Mesodermal cell (in vitro differentiated cells): ENCODE data around the gene NTF4.
"Not testable (repeated sequence)": the region's sequence is repeated elsewhere in the genome, so short reads cannot be mapped to it uniquely, and the experiment has no call there.

ENCODE experiments used
- H3K27ac ChIP-seq: 2 replicates; pipeline ENCODE4 v1.7.0; 2013; ENCODE audit warnings: mild to moderate bottlenecking, low read depth, low read length, moderate library complexity; ENCODE audit not compliant: severe bottlenecking
- H3K36me3 ChIP-seq: 2 replicates; pipeline ENCODE4 v1.7.1; 2013; ENCODE audit warnings: mild to moderate bottlenecking, low read length, moderate library complexity; ENCODE audit not compliant: control insufficient read depth, insufficient read depth
- H3K4me1 ChIP-seq: one replicate; pipeline ENCODE4 v1.7.1; 2013; ENCODE audit warnings: mild to moderate bottlenecking, low read length; ENCODE audit not compliant: insufficient read depth, control insufficient read depth, poor library complexity, severe bottlenecking
- H3K4me3 ChIP-seq: 2 replicates; pipeline ENCODE4 v1.7.0; 2013; ENCODE audit warnings: low read length, control low read depth, mild to moderate bottlenecking; ENCODE audit not compliant: insufficient read depth, poor library complexity, severe bottlenecking; ENCODE audit errors: extremely low read depth
- H3K9me3 ChIP-seq: 2 replicates; pipeline ENCODE4 v1.7.1; 2013; ENCODE audit warnings: mild to moderate bottlenecking, low read length, moderate library complexity; ENCODE audit not compliant: control insufficient read depth
- WGBS, 2 experiments: methylation state at CpG; one replicate each; pipeline ENCODE4 v1.1.5; 2013; ENCODE audit warnings: missing lambda C conversion rate in 2 of 2; ENCODE audit not compliant: insufficient coverage in 2 of 2; 5-methylcytosine and 5-hydroxymethylcytosine counted together

The NTF4 gene

GRCh38 chr19:49029749-49030148 lies 34.9 kb downstream of the NTF4 start:
- H3K4me3 ChIP-seq, H3K27ac ChIP-seq, H3K4me1 ChIP-seq, H3K9me3 ChIP-seq, H3K36me3 ChIP-seq: not testable (repeated sequence)
- WGBS, 2 experiments: 79 to 82% methylated on average over 12 to 14 of the region's 14 CpGs

GRCh38 chr19:49028686-49029085 lies 35.9 kb downstream of the NTF4 start:
- not testable (repeated sequence) for H3K4me3 ChIP-seq, H3K4me1 ChIP-seq, H3K36me3 ChIP-seq, H3K27ac ChIP-seq, H3K9me3 ChIP-seq
- 100% methylated on average over 1 of the region's 9 CpGs; no CpG with 5 or more reads in 1 of the 2 experiments for WGBS, 2 experiments

- not testable (repeated sequence) for H3K9me3 ChIP-seq, H3K4me1 ChIP-seq, H3K27ac ChIP-seq, H3K4me3 ChIP-seq, H3K36me3 ChIP-seq
- 83 to 90% methylated on average over 7 to 16 of the region's 23 CpGs for WGBS, 2 experiments
These were observed 39.0 kb downstream of the NTF4 start for GRCh38 chr19:49025599-49025998.

GRCh38 chr19:49025088-49025487 lies 39.5 kb downstream of the NTF4 start:
- not testable (repeated sequence) for H3K4me3 ChIP-seq, H3K9me3 ChIP-seq, H3K36me3 ChIP-seq, H3K27ac ChIP-seq, H3K4me1 ChIP-seq
- no CpG with 5 or more reads among the region's 6 CpGs for WGBS, 2 experiments

DNA sequence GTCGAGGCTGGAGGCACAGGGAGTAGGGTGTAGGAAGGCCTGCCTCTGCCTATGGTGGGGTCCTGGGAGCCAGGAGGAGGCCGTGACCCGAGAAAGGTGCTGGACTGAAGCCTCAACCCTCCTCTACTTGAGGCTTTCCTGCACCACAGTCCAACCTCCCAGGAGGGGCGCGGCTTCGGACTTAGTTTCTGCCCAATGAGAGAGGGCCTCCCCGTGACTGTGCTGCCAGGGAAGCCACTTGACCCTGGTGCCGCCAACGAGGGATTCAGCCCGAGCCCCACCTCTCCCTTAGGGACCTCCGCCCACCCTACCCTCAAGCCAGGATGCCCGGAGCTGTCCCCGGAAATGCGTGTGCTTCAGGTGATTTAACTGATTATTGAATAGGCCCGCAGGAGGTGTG lies 40.4 kb downstream of the NTF4 start, which contains the start of gene CGB3:
Gene CGB3, minus strand, starts transcription at position 101 of the 400 bp plus-strand sequence. CDS start 362 bp downstream, outside the sequence.
- not testable (repeated sequence) for H3K4me3 ChIP-seq, H3K4me1 ChIP-seq, H3K27ac ChIP-seq, H3K36me3 ChIP-seq, H3K9me3 ChIP-seq
- WGBS, 2 experiments: 78% methylated on average over 7 of the region's 15 CpGs; no CpG with 5 or more reads in 1 of the 2 experiments

DNA sequence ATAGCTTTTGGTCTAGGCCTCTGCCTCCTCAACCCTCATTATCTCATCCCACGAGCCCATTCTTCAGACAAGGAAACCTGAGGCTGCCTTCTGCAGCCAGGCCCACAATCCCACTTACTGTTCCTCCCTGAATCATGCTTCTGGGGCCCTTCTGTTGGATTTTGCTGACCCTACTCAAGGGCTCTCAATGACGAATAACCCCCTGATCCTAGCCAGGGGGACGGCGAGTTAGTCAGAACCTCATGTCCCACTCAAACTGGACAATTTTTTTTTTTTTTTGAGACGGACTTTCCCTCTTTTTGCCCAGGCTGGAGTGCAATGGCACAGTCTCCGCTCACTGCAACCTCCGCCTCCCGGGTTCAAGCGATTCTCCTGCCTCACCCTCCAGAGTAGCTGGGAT lies 42.5 kb downstream of the NTF4 start:
- no peaks in the 10 kb centered on the region for H3K9me3 ChIP-seq
- H3K4me3 ChIP-seq: no peak overlapping the region
- H3K36me3 ChIP-seq: no peaks in the 10 kb centered on the region
- peaks cover 5% of the 10 kb centered on the region for H3K4me1 ChIP-seq
- 86 to 90% methylated on average over 6 to 9 of the region's 9 CpGs for WGBS, 2 experiments
- H3K27ac ChIP-seq: no peak overlapping the region

DNA sequence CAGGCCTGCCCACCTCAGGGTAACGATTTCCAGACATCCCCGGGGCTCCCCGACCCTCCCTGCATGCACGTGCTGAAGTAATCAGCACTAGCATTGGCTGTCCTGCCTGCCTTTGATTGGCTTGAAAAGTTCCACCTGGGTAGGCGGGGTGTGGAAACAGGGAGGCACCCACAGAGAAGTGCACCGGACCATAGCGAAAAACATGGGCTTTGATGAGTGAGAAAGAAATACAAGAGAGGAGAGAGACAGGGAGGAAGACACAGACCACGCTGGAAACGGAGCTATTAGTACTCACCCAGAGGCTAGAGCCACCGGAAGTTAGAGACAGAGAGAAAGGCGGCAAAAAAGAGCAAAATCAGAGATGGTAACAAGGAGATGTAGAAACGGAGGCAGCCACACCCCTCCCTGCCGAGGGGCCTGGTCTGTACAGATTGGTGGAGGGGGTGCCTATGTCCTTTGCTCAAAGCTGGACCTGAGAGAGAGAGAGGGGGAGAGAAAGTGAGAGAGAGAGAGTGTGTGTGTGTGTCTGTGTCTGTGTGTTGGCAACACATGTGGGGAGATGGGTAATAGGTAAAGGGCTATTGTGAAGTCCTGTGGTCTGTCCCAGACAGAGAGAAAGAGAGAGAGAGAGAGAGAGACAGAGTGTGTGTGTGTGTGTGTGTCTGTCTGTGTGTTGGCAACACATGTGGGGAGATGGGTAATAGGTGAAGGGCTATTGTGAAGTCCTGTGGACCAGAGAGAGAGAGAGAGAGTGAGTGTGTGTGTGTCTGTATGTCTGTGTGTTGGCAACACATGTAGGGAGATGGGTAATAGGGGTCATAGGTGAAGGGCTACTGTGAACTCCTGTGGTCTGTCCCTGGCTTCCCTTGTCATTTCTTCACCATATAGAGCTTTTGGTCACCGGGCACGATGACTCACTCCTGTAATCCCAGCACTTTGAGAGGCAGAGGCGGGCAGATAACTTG lies 43.4 kb downstream of the NTF4 start:
- H3K4me1 ChIP-seq: peaks cover 5% of the 10 kb centered on the region
- H3K9me3 ChIP-seq: no peaks in the 10 kb centered on the region
- 66 to 75% methylated on average over 13 to 15 of the region's 16 CpGs for WGBS, 2 experiments
- no peaks in the 10 kb centered on the region for H3K36me3 ChIP-seq
- H3K27ac ChIP-seq: no peak overlapping the region
- no peak overlapping the region for H3K4me3 ChIP-seq

GRCh38 chr19:49020342-49020741 lies 44.3 kb downstream of the NTF4 start:
- H3K4me1 ChIP-seq: peaks cover 5% of the 10 kb centered on the region
- H3K9me3 ChIP-seq: no peaks in the 10 kb centered on the region
- H3K36me3 ChIP-seq: peaks cover 6% of the 10 kb centered on the region
- H3K27ac ChIP-seq: no peak overlapping the region
- 88 to 93% methylated on average over 8 to 10 of the region's 11 CpGs for WGBS, 2 experiments
- H3K4me3 ChIP-seq: no peak overlapping the region

DNA sequence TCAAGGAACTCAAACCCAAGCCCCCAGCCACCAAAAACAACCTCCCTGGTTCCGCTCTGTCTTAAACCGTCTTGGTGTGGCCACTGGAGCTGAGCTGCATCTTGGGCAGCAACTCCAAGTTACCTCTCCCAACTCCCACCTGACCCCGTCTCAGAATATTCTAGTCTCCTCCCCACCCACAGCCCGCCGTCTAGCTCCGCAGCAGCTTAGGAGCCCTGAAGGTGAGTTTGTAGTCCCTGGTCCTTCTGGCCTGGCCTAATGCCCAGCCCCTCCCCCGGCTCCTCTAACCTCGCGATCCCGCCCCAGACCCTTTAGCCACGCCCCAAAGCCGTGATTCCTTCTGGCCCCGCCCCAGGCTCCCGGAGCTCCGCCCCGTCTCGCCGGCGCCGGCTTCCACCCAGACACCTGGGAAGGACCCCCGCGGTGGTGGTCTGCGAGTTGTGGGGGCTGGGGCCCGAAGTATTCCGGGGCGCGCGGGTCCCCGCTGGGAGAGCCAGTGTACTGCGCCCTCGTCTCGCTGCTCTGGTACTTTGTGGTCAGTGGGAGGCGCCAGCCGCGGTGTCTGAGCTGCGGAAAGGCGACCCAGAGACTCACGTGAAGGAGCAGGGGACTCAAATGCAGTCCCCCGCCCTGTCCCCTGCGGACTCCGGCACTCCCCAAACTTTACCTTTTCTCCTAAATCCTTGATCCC lies 45.2 kb downstream of the NTF4 start:
- no peak overlapping the region for H3K27ac ChIP-seq
- 77 to 78% methylated on average over 38 of the region's 41 CpGs for WGBS, 2 experiments
- no peak overlapping the region for H3K4me3 ChIP-seq

DNA sequence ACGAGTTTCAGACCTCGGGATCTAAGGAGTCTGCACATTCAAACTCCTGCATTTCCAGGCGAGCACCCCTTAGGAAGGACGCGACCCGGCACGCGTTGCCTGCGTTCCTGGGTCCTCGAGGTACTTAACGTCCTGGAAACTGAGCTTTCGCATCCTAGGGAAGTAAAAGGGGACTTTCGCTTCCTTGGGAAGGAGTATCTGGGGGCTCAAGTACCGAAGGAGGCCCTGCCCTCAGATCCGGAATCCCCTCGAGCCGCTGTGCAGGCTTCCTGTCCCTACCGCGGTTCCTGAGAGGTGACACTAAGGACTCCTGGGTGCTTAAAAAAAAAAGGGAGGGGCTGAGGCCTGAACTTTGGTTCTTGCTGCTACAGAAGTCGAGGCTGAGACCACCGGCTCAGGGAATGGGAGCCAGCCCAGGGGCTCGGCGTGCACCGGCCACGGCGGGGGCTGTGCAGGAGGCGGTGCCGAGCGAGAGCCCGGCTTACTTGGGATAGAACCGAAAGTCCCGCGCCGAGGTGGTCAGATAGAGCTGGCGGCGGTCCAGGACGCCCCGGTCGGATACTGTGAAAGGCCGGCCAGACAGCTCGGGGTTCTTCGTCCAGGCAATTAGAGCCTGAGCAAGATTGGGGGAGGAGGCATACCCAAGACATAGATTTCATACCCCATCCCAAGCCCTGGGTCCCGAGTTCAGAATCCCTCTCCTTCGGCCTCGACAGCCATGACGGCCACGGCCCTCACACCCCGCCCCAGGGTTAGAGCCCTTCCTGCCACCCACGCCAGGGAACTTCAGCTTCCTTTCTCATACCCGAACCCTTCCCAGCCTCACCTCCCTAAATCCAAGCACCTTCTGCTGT lies 46.0 kb downstream of the NTF4 start:
- H3K27ac ChIP-seq, H3K4me1 ChIP-seq, H3K9me3 ChIP-seq: not testable (repeated sequence)
- Histone ChIP-seq H3K4me3 (peak overlapping the region; percentile 26), H3K36me3 (peaks cover 21% of the 10 kb centered on the region)
- WGBS, 2 experiments: 53 to 62% methylated on average over 29 to 32 of the region's 50 CpGs

More for the DNA sequence above, 45.2 kb downstream of the NTF4 start:
- H3K4me1 ChIP-seq: peaks cover 5% of the 10 kb centered on the region
- H3K36me3 ChIP-seq: peaks cover 15% of the 10 kb centered on the region
- H3K9me3 ChIP-seq: no peaks in the 10 kb centered on the region
